Measurements from ENCODE around the gene OLA1.
"Not testable (repeated sequence)": the region's sequence is repeated elsewhere in the genome, so short reads cannot be mapped to it uniquely, and the experiment has no call there.

Gene OLA1

DNA sequence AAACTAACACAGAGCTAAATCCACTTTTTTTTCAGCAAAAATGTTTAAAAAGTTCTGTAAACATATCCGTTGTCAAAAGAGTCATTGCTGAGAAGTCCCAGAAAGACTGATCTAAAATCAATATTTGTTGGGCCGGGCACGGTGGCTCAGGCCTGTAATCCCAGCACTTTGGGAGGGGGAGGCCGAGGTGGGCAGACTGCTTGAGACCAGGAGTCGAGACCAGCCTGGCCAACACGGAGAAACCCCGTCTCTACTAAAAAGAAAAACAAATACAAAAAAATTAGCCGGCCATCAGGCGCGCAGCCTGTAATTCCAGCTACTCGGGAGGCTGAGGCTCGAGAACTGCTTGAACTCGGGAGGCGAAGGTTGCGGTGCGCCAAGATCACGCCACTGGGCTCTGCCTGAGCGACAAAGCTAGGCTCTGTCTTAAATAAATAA, 1.4 kb downstream of the OLA1 start:
- POLR2A ChIA-PET (ENCODE audit: low non-redundant PET) = interaction anchor here (0.5 kb wide), 1 partner anchor 281 kb away, joined by 3 read pairs; no protein-coding TSS in a partner anchor
- CTCF ChIA-PET = no interaction called here
- no peak for DNase-seq (ENCODE audit: low spot score)
- TF ChIP-seq, protein P1, sequence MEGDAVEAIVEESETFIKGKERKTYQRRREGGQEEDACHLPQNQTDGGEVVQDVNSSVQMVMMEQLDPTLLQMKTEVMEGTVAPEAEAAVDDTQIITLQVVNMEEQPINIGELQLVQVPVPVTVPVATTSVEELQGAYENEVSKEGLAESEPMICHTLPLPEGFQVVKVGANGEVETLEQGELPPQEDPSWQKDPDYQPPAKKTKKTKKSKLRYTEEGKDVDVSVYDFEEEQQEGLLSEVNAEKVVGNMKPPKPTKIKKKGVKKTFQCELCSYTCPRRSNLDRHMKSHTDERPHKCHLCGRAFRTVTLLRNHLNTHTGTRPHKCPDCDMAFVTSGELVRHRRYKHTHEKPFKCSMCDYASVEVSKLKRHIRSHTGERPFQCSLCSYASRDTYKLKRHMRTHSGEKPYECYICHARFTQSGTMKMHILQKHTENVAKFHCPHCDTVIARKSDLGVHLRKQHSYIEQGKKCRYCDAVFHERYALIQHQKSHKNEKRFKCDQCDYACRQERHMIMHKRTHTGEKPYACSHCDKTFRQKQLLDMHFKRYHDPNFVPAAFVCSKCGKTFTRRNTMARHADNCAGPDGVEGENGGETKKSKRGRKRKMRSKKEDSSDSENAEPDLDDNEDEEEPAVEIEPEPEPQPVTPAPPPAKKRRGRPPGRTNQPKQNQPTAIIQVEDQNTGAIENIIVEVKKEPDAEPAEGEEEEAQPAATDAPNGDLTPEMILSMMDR (conservative IDR thresholded peaks at IDR 0.05; ENCODE audit: low read depth) = no peak
- H3K27ac ChIP-seq = no peak overlapping the region

DNA sequence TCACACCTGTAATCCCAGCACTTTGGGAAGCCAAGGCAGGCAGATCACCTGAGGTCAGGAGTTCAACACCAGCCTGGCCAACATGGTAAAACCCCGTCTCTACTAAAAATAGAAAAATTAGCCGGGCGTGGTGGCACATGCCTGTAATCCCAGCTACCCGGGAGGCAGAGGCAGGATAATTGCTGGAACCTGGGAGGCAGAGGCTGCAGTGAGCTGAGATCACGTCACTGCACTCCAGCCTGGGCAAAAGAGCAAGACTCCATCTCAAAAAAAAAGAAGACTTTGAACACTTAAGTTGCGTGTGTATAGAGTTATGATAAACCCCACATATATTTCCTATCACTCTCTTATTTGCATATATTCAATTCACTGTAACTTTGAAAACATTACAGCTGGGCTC, 2.7 kb downstream of the OLA1 start:
- CTCF ChIA-PET = interaction anchor here (0.6 kb wide), 1 partner anchor 8 kb away, joined by 3 read pairs; no protein-coding TSS in a partner anchor
- POLR2A ChIA-PET (ENCODE audit: low non-redundant PET); DNase-seq (ENCODE audit: low spot score); H3K27ac ChIP-seq: not testable (repeated sequence)

DNA sequence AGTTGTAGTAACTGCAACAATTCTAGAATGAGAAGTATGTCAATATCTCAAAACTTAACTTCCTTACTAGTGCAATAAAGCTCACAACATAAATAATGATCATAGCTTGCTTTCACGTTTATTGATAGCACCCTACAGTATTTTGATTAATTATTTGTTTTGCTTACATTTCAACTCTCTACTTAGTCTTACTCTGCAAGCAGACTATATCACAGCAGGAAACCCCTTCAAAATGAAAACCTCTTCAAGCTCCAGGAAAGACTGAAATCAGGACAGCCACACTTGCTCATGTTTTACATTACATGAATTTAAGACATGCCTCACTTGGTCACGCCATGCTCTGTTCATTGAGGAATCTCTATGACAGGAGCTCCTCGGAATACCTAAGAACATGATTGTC, 3.3 kb downstream of the OLA1 start:
- DNase-seq (ENCODE audit: low spot score) = no peak
- TF ChIP-seq, protein P1 (conservative IDR thresholded peaks at IDR 0.05; ENCODE audit: low read depth) = no peak
- H3K27ac ChIP-seq = no peak overlapping the region
- ChIA-PET POLR2A (ENCODE audit: low non-redundant PET) (no interaction called here), CTCF (interaction anchor here (0.6 to 0.7 kb wide), 2 partner anchors 8 to 1626 kb away, joined by 3 read pairs; no protein-coding TSS in a partner anchor)

DNA sequence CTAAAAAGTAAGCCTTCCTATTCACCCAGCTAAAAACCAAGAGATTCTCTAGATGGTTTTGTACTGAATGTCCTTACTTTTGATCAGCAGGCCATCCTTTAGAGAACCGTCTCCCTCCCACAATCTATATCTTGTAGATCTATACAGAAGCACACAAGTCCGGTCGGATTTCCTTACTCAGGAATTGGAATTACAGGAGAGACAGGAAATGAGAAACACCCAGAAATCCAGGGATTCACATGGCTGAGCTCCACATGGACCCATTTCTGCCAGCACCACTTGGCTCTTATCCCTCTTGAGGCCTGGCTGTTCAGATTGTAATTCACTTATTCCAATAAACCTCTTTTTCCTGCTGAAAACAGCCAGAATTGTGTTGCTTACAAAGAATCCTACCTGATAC, 4.5 kb downstream of the OLA1 start:
- POLR2A ChIA-PET (ENCODE audit: low non-redundant PET) = no interaction called here
- DNase-seq (ENCODE audit: low spot score) = no peak
- no peak overlapping the region for H3K27ac ChIP-seq
- TF ChIP-seq, protein P1 (conservative IDR thresholded peaks at IDR 0.05; ENCODE audit: low read depth) = no peak
- CTCF ChIA-PET = no interaction called here

DNA sequence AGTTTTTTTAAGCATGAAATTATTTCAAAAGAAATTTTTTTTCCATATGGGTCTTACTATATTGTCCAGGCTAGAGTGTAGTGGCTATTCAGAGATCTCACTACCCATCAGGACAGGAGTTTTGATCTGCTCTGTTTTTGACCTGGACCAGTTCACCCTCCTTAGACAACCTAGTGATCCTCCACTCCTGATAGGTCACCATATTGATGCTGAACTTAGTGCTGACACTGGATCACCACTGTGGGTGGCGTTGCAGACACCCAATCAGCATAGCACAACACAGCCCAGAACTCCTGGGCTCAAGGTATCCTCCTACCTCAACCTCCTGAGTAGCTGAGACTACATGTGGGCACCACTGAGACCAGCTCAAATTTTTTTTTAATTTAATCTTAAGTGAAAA, 8.2 kb downstream of the OLA1 start:
- POLR2A ChIA-PET (ENCODE audit: low non-redundant PET) = no interaction called here
- H3K27ac ChIP-seq = no peak overlapping the region
- CTCF ChIA-PET = interaction anchor here (0.8 kb wide), 1 partner anchor 791 kb away, joined by 5 read pairs; no protein-coding TSS in a partner anchor
- TF ChIP-seq, protein P1 (conservative IDR thresholded peaks at IDR 0.05; ENCODE audit: low read depth) = no peak
- no peak for DNase-seq (ENCODE audit: low spot score)

DNA sequence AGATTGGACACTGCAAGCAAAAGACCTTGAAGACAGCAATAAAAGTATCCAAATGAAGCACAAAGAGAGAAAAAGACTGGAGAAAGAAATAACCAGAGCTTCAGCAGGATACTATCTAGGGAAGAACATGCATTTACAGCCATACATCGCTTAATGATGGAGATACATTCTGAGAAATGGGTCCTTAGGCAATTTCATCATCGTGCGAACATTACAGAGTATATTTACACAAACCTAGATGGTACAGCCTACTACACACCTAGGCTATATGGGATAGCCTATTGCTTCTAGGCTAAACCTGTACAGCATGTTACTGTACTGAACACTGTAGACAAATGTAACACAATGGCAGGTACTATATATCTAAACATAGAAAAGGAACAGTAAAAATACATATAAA, 11.9 kb downstream of the OLA1 start:
- no peak for DNase-seq (ENCODE audit: low spot score)
- TF ChIP-seq, protein P1 (conservative IDR thresholded peaks at IDR 0.05; ENCODE audit: low read depth) = no peak
- H3K27ac ChIP-seq = no peak overlapping the region
- POLR2A ChIA-PET (ENCODE audit: low non-redundant PET) = no interaction called here
- CTCF ChIA-PET = no interaction called here

DNA sequence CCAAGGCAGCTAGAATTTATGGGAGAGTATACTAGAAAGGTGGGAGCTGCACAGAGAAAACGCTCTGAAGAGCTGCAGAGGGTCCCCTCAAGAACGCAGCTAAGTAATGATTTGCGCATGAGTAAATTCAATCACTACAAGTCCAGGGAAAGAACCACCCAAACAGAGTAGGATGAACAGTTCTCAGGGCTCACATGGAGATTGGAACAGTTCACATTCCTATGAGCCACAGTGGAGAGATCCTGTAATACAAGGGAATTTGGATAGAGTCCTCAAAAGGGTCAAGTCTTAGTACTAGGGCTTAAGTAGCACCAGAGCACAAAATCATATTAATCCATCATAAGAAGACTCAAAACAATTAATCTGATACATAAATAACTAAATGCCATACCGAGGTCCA, 12.7 kb downstream of the OLA1 start:
- no peak overlapping the region for H3K27ac ChIP-seq
- no peak for DNase-seq (ENCODE audit: low spot score)
- CTCF ChIA-PET = interaction anchor here (0.5 kb wide), 2 partner anchors 11 to 95 kb away, joined by 6 read pairs; no protein-coding TSS in a partner anchor
- TF ChIP-seq, protein P1 (conservative IDR thresholded peaks at IDR 0.05; ENCODE audit: low read depth) = no peak
- POLR2A ChIA-PET (ENCODE audit: low non-redundant PET) = no interaction called here

Data from RWPE1 (cell line).